Neural cell (in vitro differentiated cells): ENCODE measurements around the gene BPTF. TPM values are rescaled to one million over a fixed set of nuclear protein-coding genes. Genes with fewer than 3 reads are reported as not detected.
"Not testable (repeated sequence)": the region's sequence is repeated elsewhere in the genome, so short reads cannot be mapped to it uniquely, and the experiment has no call there.

ENCODE experiments used
- H2AFZ ChIP-seq: fragments of 200-600, 300-800 bp; sonication (generic), shearing (Covaris generic); 2 replicates; pipeline ENCODE4 v1.6.0; 2014; ENCODE audit warnings: low read depth, mild to moderate bottlenecking, antibody characterized with exemption, low read length, moderate library complexity
- H3F3A ChIP-seq: fragments of 200-600 bp; shearing (Covaris generic); 2 replicates; pipeline ENCODE4 v1.6.1; 2016; ENCODE audit warnings: mild to moderate bottlenecking, moderate library complexity, mixed read lengths, antibody characterized with exemption, low read length; ENCODE audit not compliant: insufficient read depth, poor library complexity, severe bottlenecking
- H3K27ac ChIP-seq: fragments of 200-600, 300-800 bp; sonication (generic), shearing (Covaris generic); 2 replicates; pipeline ENCODE4 v1.5.1; 2014; ENCODE audit warnings: mild to moderate bottlenecking, low read length, moderate library complexity
- H3K27me3 ChIP-seq: fragments of 300-800, 200-600 bp; sonication (generic), shearing (Covaris generic); 2 replicates; pipeline ENCODE4 v1.6.0; 2014; ENCODE audit warnings: mild to moderate bottlenecking, low read depth, low read length, moderate library complexity; ENCODE audit not compliant: insufficient read depth
- H3K36me3 ChIP-seq: fragments of 300-800, 200-600 bp; sonication (generic), shearing (Covaris generic); 2 replicates; pipeline ENCODE4 v1.5.1; 2014; ENCODE audit warnings: mild to moderate bottlenecking, antibody characterized with exemption, low read length, moderate library complexity; ENCODE audit not compliant: insufficient read depth
- H3K4me2 ChIP-seq: fragments of 300-800, 200-600 bp; sonication (generic), shearing (Covaris generic); 2 replicates; pipeline ENCODE4 v1.6.0; 2014; ENCODE audit warnings: mild to moderate bottlenecking, low read length
- H3K4me3 ChIP-seq: fragments of 300-800, 200-600 bp; sonication (generic), shearing (Covaris generic); 2 replicates; pipeline ENCODE4 v1.5.1; 2014; ENCODE audit warnings: mild to moderate bottlenecking, low read length, moderate library complexity
- H3K79me2 ChIP-seq: fragments of 200-600 bp; shearing (Covaris generic); replicated peaks from 2 replicates; pipeline ENCODE4 v1.6.0; 2014; ENCODE audit warnings: mild to moderate bottlenecking, low read length, moderate library complexity; ENCODE audit not compliant: insufficient read depth
- H3K9ac ChIP-seq: fragments of 300-800, 200-600 bp; sonication (generic), shearing (Covaris generic); 2 replicates; pipeline ENCODE4 v1.6.1; 2016; ENCODE audit warnings: mild to moderate bottlenecking, low read length, mixed read lengths
- H3K9me2 ChIP-seq: fragments of 200-600 bp; shearing (Covaris generic); 2 replicates; pipeline ENCODE4 v1.6.1; 2016; ENCODE audit warnings: mild to moderate bottlenecking, low read length, mixed read lengths; ENCODE audit not compliant: insufficient read depth
- H3K9me3 ChIP-seq: fragments of 200-600, 300-800 bp; sonication (generic), shearing (Covaris generic); 2 replicates; pipeline ENCODE4 v1.6.1; 2016; ENCODE audit warnings: mild to moderate bottlenecking, mixed run types, low read length, moderate library complexity, mixed read lengths
- H4K20me1 ChIP-seq: fragments of 200-600 bp; shearing (Covaris generic); 2 replicates; pipeline ENCODE4 v1.6.1; 2016; ENCODE audit warnings: mild to moderate bottlenecking, mixed run types; ENCODE audit not compliant: insufficient read depth
- EP300 ChIP-seq: fragments of 450-650 bp; conservative IDR thresholded peaks from 2 replicates; pipeline ENCODE4 v1.6.1; 2014; ENCODE audit warnings: antibody characterized with exemption, mild to moderate bottlenecking, moderate library complexity; ENCODE audit not compliant: poor library complexity, severe bottlenecking
- EZH2 ChIP-seq: fragments of 200-600, 300-800 bp; shearing (Covaris generic), sonication (generic); IDR thresholded peaks from 2 replicates; pipeline ENCODE4 v1.6.1; 2014; ENCODE audit warnings: antibody characterized with exemption, low read length, borderline replicate concordance, mild to moderate bottlenecking; ENCODE audit not compliant: insufficient read depth, poor library complexity, severe bottlenecking
- MXI1 ChIP-seq: fragments of 450-650 bp; conservative IDR thresholded peaks from 2 replicates; pipeline ENCODE4 v1.6.1; 2014; ENCODE audit warnings: antibody characterized with exemption, mild to moderate bottlenecking; ENCODE audit not compliant: poor library complexity, severe bottlenecking
- POLR2AphosphoS5 ChIP-seq: IDR thresholded peaks from 2 replicates; pipeline ENCODE4 v1.6.1; 2012
- RAD21 ChIP-seq: fragments of 450-650 bp; conservative IDR thresholded peaks from 2 replicates; pipeline ENCODE4 v1.6.1; 2014; ENCODE audit warnings: antibody characterized with exemption, mild to moderate bottlenecking, moderate library complexity
- REST ChIP-seq: IDR thresholded peaks from 2 replicates; pipeline ENCODE4 v1.6.1; 2012; ENCODE audit warnings: borderline replicate concordance
- SMC3 ChIP-seq: fragments of 450-650 bp; conservative IDR thresholded peaks from 2 replicates; pipeline ENCODE4 v1.6.1; 2014; ENCODE audit warnings: antibody characterized with exemption, mild to moderate bottlenecking, moderate library complexity; ENCODE audit not compliant: poor library complexity
- TAF1 ChIP-seq: IDR thresholded peaks from 2 replicates; pipeline ENCODE4 v1.6.1; 2012; ENCODE audit warnings: low read depth
- polyA plus RNA-seq: library from polyadenylated mRNA; depleted of rRNA; stranded (reverse); fragments of >200 nt; gene quantifications from 2 replicates; pipeline ENCODE4 v1.2.3, GENCODE V29; 2014
- TF ChIP-seq, protein P1 (sequence below): fragments of 450-650 bp; IDR thresholded peaks from 2 replicates; pipeline ENCODE4 v1.5.1; 2014; ENCODE audit warnings: antibody characterized with exemption, mild to moderate bottlenecking, moderate library complexity; ENCODE audit not compliant: poor library complexity, severe bottlenecking

BPTF gene
- polyA plus RNA-seq, 1 donor from 2014 or later, result 46.7 TPM

GRCh38 chr17:67845374-67845773, 20.1 kb downstream of the BPTF start:
- Histone ChIP-seq H3K36me3 (no peaks in the 10 kb centered on the region), H3K9me3 (no peaks in the 10 kb centered on the region), H3K4me2 (no peak overlapping the region), H3K27ac (no peak overlapping the region), H3K9ac (no peak overlapping the region), H3F3A (no peaks in the 10 kb centered on the region), H3K79me2 (peaks cover 77% of the 10 kb centered on the region), H3K27me3 (no peaks in the 10 kb centered on the region), H4K20me1 (no peaks in the 10 kb centered on the region), H2AFZ (no peak overlapping the region), H3K9me2 (no peaks in the 10 kb centered on the region), H3K4me3 (no peak overlapping the region)
- no peak for TF ChIP-seq REST
- no peak for TF ChIP-seq MXI1
- TF ChIP-seq SMC3, result no peak
- TF ChIP-seq EP300, result no peak
- no peak for TF ChIP-seq RAD21
- no peak for TF ChIP-seq EZH2
- TF ChIP-seq POLR2AphosphoS5, result no peak
- TF ChIP-seq, protein P1, sequence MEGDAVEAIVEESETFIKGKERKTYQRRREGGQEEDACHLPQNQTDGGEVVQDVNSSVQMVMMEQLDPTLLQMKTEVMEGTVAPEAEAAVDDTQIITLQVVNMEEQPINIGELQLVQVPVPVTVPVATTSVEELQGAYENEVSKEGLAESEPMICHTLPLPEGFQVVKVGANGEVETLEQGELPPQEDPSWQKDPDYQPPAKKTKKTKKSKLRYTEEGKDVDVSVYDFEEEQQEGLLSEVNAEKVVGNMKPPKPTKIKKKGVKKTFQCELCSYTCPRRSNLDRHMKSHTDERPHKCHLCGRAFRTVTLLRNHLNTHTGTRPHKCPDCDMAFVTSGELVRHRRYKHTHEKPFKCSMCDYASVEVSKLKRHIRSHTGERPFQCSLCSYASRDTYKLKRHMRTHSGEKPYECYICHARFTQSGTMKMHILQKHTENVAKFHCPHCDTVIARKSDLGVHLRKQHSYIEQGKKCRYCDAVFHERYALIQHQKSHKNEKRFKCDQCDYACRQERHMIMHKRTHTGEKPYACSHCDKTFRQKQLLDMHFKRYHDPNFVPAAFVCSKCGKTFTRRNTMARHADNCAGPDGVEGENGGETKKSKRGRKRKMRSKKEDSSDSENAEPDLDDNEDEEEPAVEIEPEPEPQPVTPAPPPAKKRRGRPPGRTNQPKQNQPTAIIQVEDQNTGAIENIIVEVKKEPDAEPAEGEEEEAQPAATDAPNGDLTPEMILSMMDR, result no peak
- TF ChIP-seq TAF1, result no peak

DNA sequence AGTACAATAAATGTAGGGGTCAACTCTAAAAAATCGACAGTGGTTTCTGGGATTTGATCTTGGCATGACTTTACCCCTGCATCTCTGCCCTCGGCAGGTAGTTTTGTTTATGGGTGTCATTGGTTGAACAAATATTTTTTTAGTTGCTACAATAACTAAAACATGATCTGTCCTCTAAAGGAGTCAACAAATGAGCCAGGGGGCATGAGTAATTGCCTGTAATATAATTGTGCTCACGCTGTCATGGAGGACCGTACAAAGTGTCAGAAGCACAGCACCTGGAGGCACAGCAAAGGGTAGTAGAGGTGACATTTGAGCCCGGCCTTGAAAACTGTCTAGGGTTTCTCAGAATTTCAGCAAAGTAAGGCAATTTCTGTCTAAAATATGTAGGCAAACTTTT, 22.9 kb downstream of the BPTF start:
- H3K9me2 ChIP-seq, H3K9me3 ChIP-seq, H2AFZ ChIP-seq, H3K36me3 ChIP-seq, H3F3A ChIP-seq, H3K27ac ChIP-seq, H3K4me2 ChIP-seq, H3K9ac ChIP-seq, H3K4me3 ChIP-seq, H4K20me1 ChIP-seq, H3K27me3 ChIP-seq: not testable (repeated sequence)
- peaks cover 81% of the 10 kb centered on the region for H3K79me2 ChIP-seq

DNA sequence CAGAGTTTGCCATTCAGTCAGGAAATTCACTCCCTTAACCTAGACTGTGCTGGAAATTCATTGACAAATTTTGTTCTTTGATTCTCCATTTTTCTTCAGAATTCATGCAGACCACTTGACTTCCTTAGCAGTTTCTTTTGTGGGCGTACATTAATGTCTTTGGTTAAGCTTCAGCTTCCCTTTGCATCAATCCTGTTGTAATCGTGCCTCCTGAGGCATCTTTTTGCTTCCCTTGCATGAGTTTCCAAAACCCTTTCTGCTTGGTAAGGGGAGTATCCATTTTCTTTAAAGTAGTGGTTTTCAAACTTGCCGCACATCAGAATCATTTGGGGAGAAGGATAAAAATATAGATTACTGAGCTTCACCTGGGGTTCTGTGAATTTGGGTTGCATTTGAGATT, 23.5 kb downstream of the BPTF start:
- not testable (repeated sequence) for H3K9me3 ChIP-seq, H3K9ac ChIP-seq, H3K27ac ChIP-seq, H4K20me1 ChIP-seq, H3K4me2 ChIP-seq, H3K36me3 ChIP-seq, H3K4me3 ChIP-seq, H3K27me3 ChIP-seq, H2AFZ ChIP-seq, H3K9me2 ChIP-seq, H3F3A ChIP-seq
- H3K79me2 ChIP-seq, result peaks cover 87% of the 10 kb centered on the region
